B cell (primary cell): Measurements from ENCODE around the gene HYAL1. TPM values are rescaled to one million over a fixed set of nuclear protein-coding genes. Genes with fewer than 3 reads are reported as not detected.

ENCODE experiments used
- ATAC-seq: fragments of 200-7000 bp; cut with Tn5 transposase; one replicate; pipeline ENCODE4 v1.10.0; 2021; ENCODE audit warnings: low read depth, mild to moderate bottlenecking, moderate number of reproducible peaks, moderate library complexity
- CTCF ChIA-PET: fragments of 350-600 bp; sonication (Branson Sonifier 250); formaldehyde crosslinking; loops from one replicate; lab custom pipeline; 2021; ENCODE audit warnings: antibody characterized with exemption, inconsistent platforms; lab: Charles Lee
- POLR2A ChIA-PET: fragments of 350-600 bp; sonication (Branson Sonifier 250); formaldehyde crosslinking; loops from one replicate; lab custom pipeline; 2021; ENCODE audit warnings: antibody characterized with exemption; lab: Charles Lee
- DNase-seq: peaks from one replicate; pipeline ENCODE4 v3.0.0; 2013
- H2AFZ ChIP-seq: 2 replicates; pipeline ENCODE4 v1.6.1; 2012; ENCODE audit warnings: mild to moderate bottlenecking, low read depth, low read length; ENCODE audit not compliant: insufficient read depth, poor library complexity, severe bottlenecking
- H3K27ac ChIP-seq, 2 donors: 1 replicate in 1 of 2; 2 replicates in 1 of 2; pipeline ENCODE4 v1.5.1; 2012 to 2013; ENCODE audit warnings: low read length in 2 of 2, mild to moderate bottlenecking in 2 of 2, moderate library complexity in 1 of 2
- H3K27me3 ChIP-seq, 4 experiments: fragments of 200-600 bp in 1 of 4; sonication (generic) in 1 of 4; replicated peaks in 1 of 4; 1 replicate in 2 of 4; 2 replicates in 2 of 4; pipeline versions ENCODE4 v1.6.1 to v1.7.0; 2013 to 2016; ENCODE audit warnings: low read length in 3 of 4, mild to moderate bottlenecking in 2 of 4, mixed read lengths in 1 of 4, moderate library complexity in 1 of 4; ENCODE audit not compliant: insufficient read depth in 4 of 4, control insufficient read depth in 3 of 4; ENCODE audit errors: control extremely low read depth in 1 of 4
- H3K36me3 ChIP-seq, 2 experiments: replicated peaks in 1 of 2; 1 replicate in 1 of 2; 2 replicates in 1 of 2; pipeline versions ENCODE4 v1.6.1 to v1.7.1; 2013; ENCODE audit warnings: low read length in 1 of 2; ENCODE audit not compliant: insufficient read depth in 2 of 2, control insufficient read depth in 1 of 2; ENCODE audit errors: control extremely low read depth in 1 of 2, extremely low read depth in 1 of 2
- H3K4me1 ChIP-seq, 2 donors: fragments of 200-600 bp in 1 of 2; sonication (generic) in 1 of 2; 1 replicate in 1 of 2; 2 replicates in 1 of 2; pipeline versions ENCODE4 v1.5.1 to v1.6.1; 2013 to 2017; ENCODE audit warnings: low read length in 2 of 2; ENCODE audit not compliant: control insufficient read depth in 2 of 2, insufficient read depth in 2 of 2
- H3K4me2 ChIP-seq: replicated peaks from 2 replicates; pipeline ENCODE3; 2012; ENCODE audit warnings: mild to moderate bottlenecking, low read depth, low read length; ENCODE audit not compliant: poor library complexity, severe bottlenecking
- H3K4me3 ChIP-seq, 5 experiments: fragments of 200-600 bp in 1 of 5; sonication (generic) in 1 of 5; 1 replicate in 3 of 5; 2 replicates in 2 of 5; pipeline versions ENCODE4 v1.5.1 to v1.7.0; 2011 to 2016; ENCODE audit warnings: low read length in 4 of 5, mild to moderate bottlenecking in 4 of 5, low read depth in 2 of 5, control low read depth in 1 of 5, moderate library complexity in 1 of 5; ENCODE audit not compliant: insufficient read depth in 1 of 5; ENCODE audit errors: control extremely low read depth in 1 of 5, extremely low read depth in 1 of 5
- H3K79me2 ChIP-seq: fragments of 200-600 bp; sonication (generic); one replicate; pipeline ENCODE4 v1.6.0; 2016; ENCODE audit warnings: low read length; ENCODE audit not compliant: control insufficient read depth, insufficient read depth
- H3K9ac ChIP-seq: fragments of 200-600 bp; sonication (generic); 2 replicates; pipeline ENCODE4 v1.6.1; 2017; ENCODE audit warnings: mild to moderate bottlenecking, low read length, moderate library complexity
- H3K9me3 ChIP-seq, 3 donors: one replicate each; pipeline versions ENCODE4 v1.6.1 to v1.7.1; 2013; ENCODE audit warnings: low read length in 2 of 3; ENCODE audit not compliant: control insufficient read depth in 2 of 3, insufficient read depth in 1 of 3; ENCODE audit errors: control extremely low read depth in 1 of 3
- H4K20me1 ChIP-seq: 2 replicates; pipeline ENCODE4 v1.6.0; 2012; ENCODE audit warnings: mild to moderate bottlenecking, low read length; ENCODE audit not compliant: insufficient read depth, control insufficient read depth, poor library complexity, severe bottlenecking
- H3K27ac Mint-ChIP-seq: one replicate; pipeline ENCODE4 v1.8.0; 2021; ENCODE audit warnings: mixed read lengths
- H3K27me3 Mint-ChIP-seq: one replicate; pipeline ENCODE4 v1.8.0; 2021; ENCODE audit warnings: mixed read lengths
- H3K4me1 Mint-ChIP-seq: one replicate; pipeline ENCODE4 v1.8.0; 2021; ENCODE audit warnings: mixed read lengths
- H3K4me3 Mint-ChIP-seq: one replicate; pipeline ENCODE4 v1.8.0; 2021; ENCODE audit warnings: mixed read lengths
- H3K9me3 Mint-ChIP-seq: one replicate; pipeline ENCODE4 v1.8.0; 2022; ENCODE audit warnings: mixed read lengths; ENCODE audit not compliant: insufficient read depth
- CTCF ChIP-seq: fragments of 200-600 bp; IDR thresholded peaks from one replicate; pipeline ENCODE4 v1.8.0; 2022; ENCODE audit warnings: antibody characterized with exemption, mild to moderate bottlenecking
- EZH2 ChIP-seq: IDR thresholded peaks from 2 replicates; pipeline ENCODE4 v1.6.1; 2012; ENCODE audit warnings: borderline replicate concordance, low read depth, mild to moderate bottlenecking, moderate library complexity, low read length; ENCODE audit not compliant: insufficient read depth, poor library complexity, severe bottlenecking
- WGBS: methylation state at CpG from one replicate; pipeline ENCODE4 v1.1.5; 2013; ENCODE audit warnings: missing lambda C conversion rate; ENCODE audit not compliant: insufficient coverage; 5-methylcytosine and 5-hydroxymethylcytosine counted together
- intact Hi-C: fragments of 100-400 bp; cut with micrococcal nuclease; formaldehyde crosslinking; loops from one replicate; pipeline ENCODE4 v1.10.0; 2022
- polyA plus RNA-seq: library from polyadenylated mRNA; depleted of rRNA; stranded (reverse); fragments of >200 nt; gene quantifications from 2 replicates; pipeline ENCODE4 v1.2.3, GENCODE V29; 2012
- total RNA-seq, 2 donors: library from RNA; stranded (reverse); fragments of 120-200 nt in 1 of 2; gene quantifications; 1 replicate in 1 of 2; 2 replicates in 1 of 2; pipeline versions ENCODE4 v1.2.3 to v1.2.4, GENCODE V29; 2013 to 2022

HYAL1 gene
- total and polyA plus RNA-seq, 2 donors (not counting 1 experiment from before 2014, with no cell fraction given): 0.12 to 0.30 TPM

- Mint-ChIP-seq H3K27me3 (peaks cover 22% of the 10 kb centered on the region), H3K27ac (no peak overlapping the region)
- H2AFZ ChIP-seq: no peak overlapping the region
Observed at GRCh38 chr3:50268276-50268675, 35.1 kb downstream of the HYAL1 start.

More at GRCh38 chr3:50268276-50268675, 35.1 kb downstream of the HYAL1 start:
- ChIA-PET POLR2A (no interaction called here), CTCF (interaction anchor here (0.7 to 2.4 kb wide), 4 partner anchors 9 to 76 kb away, joined by 3 to 12 read pairs (median 4); no protein-coding TSS in a partner anchor)
- no peaks in the 10 kb centered on the region for H3K9me3 Mint-ChIP-seq
- Histone ChIP-seq H3K4me1 (peaks cover 4 to 7% of the 10 kb centered on the region in 2 donors), H3K36me3 (no peaks in the 10 kb centered on the region), H3K4me3 (no peak overlapping the region), H3K9ac (no peak overlapping the region), H3K27ac (no peak overlapping the region), H3K9me3 (no peaks in the 10 kb centered on the region), H4K20me1 (no peaks in the 10 kb centered on the region), H3K27me3 (peaks cover 0 to 37% (median 6%) of the 10 kb centered on the region in 4 experiments), H3K4me2 (no peak overlapping the region), H3K79me2 (no peaks in the 10 kb centered on the region)
- TF ChIP-seq EZH2: no peak
- TF ChIP-seq CTCF: no peak
- DNase-seq (no peak), ATAC-seq (no peak)
- intact Hi-C loops: no loop called here
- H3K4me3 Mint-ChIP-seq: no peak overlapping the region
- whole genome bisulfite sequencing: 70% methylated on average over 3 of the region's 3 CpGs
- H3K4me1 Mint-ChIP-seq: peaks cover 6% of the 10 kb centered on the region
